Sigmoid colon (tissue), 7 donors: Measurements from ENCODE around the gene PLEKHG4B. TPM values are rescaled to one million over a fixed set of nuclear protein-coding genes. Genes with fewer than 3 reads are reported as not detected.
"Not testable (repeated sequence)": the region's sequence is repeated elsewhere in the genome, so short reads cannot be mapped to it uniquely, and the experiment has no call there.

ENCODE experiments used
- DNase-seq: peaks from one replicate; pipeline ENCODE4 v3.0.0-alpha.2; 2019
- H3K27ac ChIP-seq, 4 donors: fragments of 200-600 bp; sonication (generic); one replicate each; pipeline ENCODE4 v1.5.1; 2016 to 2019; ENCODE audit warnings: mild to moderate bottlenecking in 1 of 4
- H3K27me3 ChIP-seq, 3 donors: fragments of 200-600 bp; sonication (generic); one replicate each; pipeline ENCODE4 v1.5.1; 2019; ENCODE audit warnings: mild to moderate bottlenecking in 1 of 3
- H3K36me3 ChIP-seq, 4 donors: fragments of 200-600 bp; sonication (generic); one replicate each; pipeline ENCODE4 v1.5.1; 2016 to 2019
- H3K4me1 ChIP-seq, 4 donors: fragments of 200-600 bp; sonication (generic); one replicate each; pipeline ENCODE4 v1.5.1; 2017 to 2019
- H3K4me3 ChIP-seq, 4 donors: fragments of 200-600 bp; sonication (generic); one replicate each; pipeline ENCODE4 v1.5.1; 2017 to 2019; ENCODE audit warnings: mild to moderate bottlenecking in 2 of 4, moderate library complexity in 1 of 4
- H3K9me3 ChIP-seq, 4 donors: fragments of 200-600 bp in 3 of 4; sonication (generic) in 3 of 4; one replicate each; pipeline versions ENCODE4 v1.5.1 to v1.6.1; 2013 to 2019
- CTCF ChIP-seq, 4 experiments: fragments of 450-650 bp in 3 of 4; fragments of 200-600 bp in 1 of 4; IDR thresholded peaks; one replicate each; pipeline ENCODE4 v1.5.1; 2016 to 2019; ENCODE audit warnings: antibody characterized with exemption in 4 of 4, mild to moderate bottlenecking in 3 of 4, moderate library complexity in 2 of 4
- EP300 ChIP-seq, 4 donors: sonication (generic); formaldehyde crosslinking; IDR thresholded peaks; one replicate each; pipeline ENCODE4 v1.6.1; 2017; ENCODE audit warnings: antibody characterized with exemption in 4 of 4
- POLR2A ChIP-seq, 2 donors: fragments of 450-650 bp; IDR thresholded peaks; one replicate each; pipeline ENCODE4 v1.6.1; 2016; ENCODE audit warnings: antibody characterized with exemption in 2 of 2, mild to moderate bottlenecking in 2 of 2, moderate library complexity in 2 of 2
- POLR2AphosphoS5 ChIP-seq, 4 donors: sonication (generic); formaldehyde crosslinking; IDR thresholded peaks; one replicate each; pipeline ENCODE4 v1.6.1; 2017; ENCODE audit warnings: antibody characterized with exemption in 4 of 4
- WGBS, 2 donors: extraction: QIAGEN DNeasy Blood & Tissue Kit; methylation state at CpG; one replicate each; pipeline ENCODE4 v1.1.7; 2013; 5-methylcytosine and 5-hydroxymethylcytosine counted together
- intact Hi-C: fragments of 100-400 bp; cut with DNase I; formaldehyde crosslinking; loops from one replicate; pipeline ENCODE4 v1.15.1; 2023
- polyA plus RNA-seq, 3 donors: library from polyadenylated mRNA; stranded (reverse); fragments of 200-250 nt; gene quantifications; one replicate each; pipeline ENCODE4 v1.2.3, GENCODE V29; 2013
- total RNA-seq, 4 donors: library from RNA; depleted of rRNA; stranded (reverse); fragments of >200 nt; gene quantifications; one replicate each; pipeline ENCODE4 v1.1.0, GENCODE V29; 2016
- donor health status: healthy with polysubstance abuse.
- donor health status: Bipolar disorder and iron deficiency.
- donor health status: healthy.

Gene PLEKHG4B
- total and polyA plus RNA-seq, 7 donors, result 0.04 to 1.9 (median 0.36) TPM; not detected in 2

- Histone ChIP-seq H3K4me3 (no peak overlapping the region), H3K9me3 (no peaks in the 10 kb centered on the region), H3K4me1 (peaks cover 0 to 18% (median 16%) of the 10 kb centered on the region in 4 donors), H3K27me3 (peaks cover 0 to 14% (median 0%) of the 10 kb centered on the region in 3 donors), H3K36me3 (no peaks in the 10 kb centered on the region), H3K27ac (no peak overlapping the region)
- DNase-seq, result peak; percentile 63
- TF ChIP-seq CTCF (IDR thresholded peaks at IDR 0.05) (no peak), POLR2A (IDR thresholded peaks at IDR 0.05) (no peak), EP300 (IDR thresholded peaks at IDR 0.05) (no peak), POLR2AphosphoS5 (IDR thresholded peaks at IDR 0.05) (no peak)
- 91 to 92% methylated on average over 15 of the region's 15 CpGs for whole genome bisulfite sequencing, 2 donors
- intact Hi-C loops, result no loop called here
Observed at GRCh38 chr5:194102-194501, 102.1 kb downstream of the PLEKHG4B start.

- no peaks in the 10 kb centered on the region for H3K36me3 ChIP-seq
- intact Hi-C loops, result no loop called here
- no peaks in the 10 kb centered on the region for H3K9me3 ChIP-seq
- peaks cover 0 to 17% (median 16%) of the 10 kb centered on the region in 4 donors for H3K4me1 ChIP-seq
- H3K27me3 ChIP-seq, result peaks cover 0 to 14% (median 0%) of the 10 kb centered on the region in 3 donors
- peak; percentile 56 for DNase-seq
- H3K4me3 ChIP-seq, result no peak overlapping the region
- whole genome bisulfite sequencing, 2 donors, result 94% methylated on average over 36 of the region's 36 CpGs
- TF ChIP-seq POLR2A (IDR thresholded peaks at IDR 0.05) (no peak), EP300 (IDR thresholded peaks at IDR 0.05) (no peak), POLR2AphosphoS5 (IDR thresholded peaks at IDR 0.05) (no peak), CTCF (IDR thresholded peaks at IDR 0.05) (no peak)
- H3K27ac ChIP-seq, result no peak overlapping the region
Observed at GRCh38 chr5:194603-195209, 102.7 kb downstream of the PLEKHG4B start.

GRCh38 chr5:195401-196160 is 103.6 kb downstream of the PLEKHG4B start:
- Histone ChIP-seq H3K27me3 (peaks cover 0 to 14% (median 0%) of the 10 kb centered on the region in 3 donors), H3K4me1 (peaks cover 0 to 15% (median 13%) of the 10 kb centered on the region in 4 donors), H3K9me3 (no peaks in the 10 kb centered on the region), H3K27ac (no peak overlapping the region), H3K4me3 (no peak overlapping the region), H3K36me3 (no peaks in the 10 kb centered on the region)
- WGBS, 2 donors, result 85 to 86% methylated on average over 33 of the region's 33 CpGs
- TF ChIP-seq POLR2AphosphoS5 (IDR thresholded peaks at IDR 0.05), result no peak
- no peak for TF ChIP-seq POLR2A (IDR thresholded peaks at IDR 0.05)
- no peak for TF ChIP-seq CTCF (IDR thresholded peaks at IDR 0.05)
- TF ChIP-seq EP300 (IDR thresholded peaks at IDR 0.05), result no peak
- peak; percentile 52 for DNase-seq
- intact Hi-C loops, result no loop called here

- intact Hi-C loops, result no loop called here
- no peak for DNase-seq
- 71% methylated on average over 9 to 10 of the region's 10 CpGs for WGBS, 2 donors
- Histone ChIP-seq H3K4me3 (no peak overlapping the region), H3K36me3 (no peaks in the 10 kb centered on the region), H3K27me3 (peaks cover 0 to 9% (median 0%) of the 10 kb centered on the region in 3 donors), H3K27ac (no peak overlapping the region), H3K4me1 (peaks cover 0 to 7% (median 6%) of the 10 kb centered on the region in 4 donors), H3K9me3 (no peaks in the 10 kb centered on the region)
- TF ChIP-seq POLR2A (IDR thresholded peaks at IDR 0.05) (no peak), CTCF (IDR thresholded peaks at IDR 0.05) (no peak), EP300 (IDR thresholded peaks at IDR 0.05) (no peak), POLR2AphosphoS5 (IDR thresholded peaks at IDR 0.05) (no peak)
Observed at GRCh38 chr5:196350-196749, 104.4 kb downstream of the PLEKHG4B start.

- intact Hi-C loops, H3K27ac ChIP-seq, H3K4me3 ChIP-seq, H3K4me1 ChIP-seq, H3K36me3 ChIP-seq, H3K27me3 ChIP-seq, H3K9me3 ChIP-seq: not testable (repeated sequence)
- 41 to 57% methylated on average over 18 of the region's 18 CpGs for WGBS, 2 donors
- peak; percentile 38 for DNase-seq
Observed at GRCh38 chr5:197031-197430, 105.1 kb downstream of the PLEKHG4B start.
